Epithelial cell of proximal tubule (primary cell): ENCODE data around the gene RANBP3L. TPM values are rescaled to one million over a fixed set of nuclear protein-coding genes. Genes with fewer than 3 reads are reported as not detected.
"Not testable (repeated sequence)": the region's sequence is repeated elsewhere in the genome, so short reads cannot be mapped to it uniquely, and the experiment has no call there.

Experiments
- DNase-seq: peaks from one replicate; pipeline ENCODE4 v3.0.0-alpha.2; 2011; ENCODE audit warnings: low read depth
- H3K4me3 ChIP-seq: 2 replicates; pipeline ENCODE4 v1.5.1; 2011; ENCODE audit warnings: low read depth, mild to moderate bottlenecking, low read length
- CTCF ChIP-seq: conservative IDR thresholded peaks from 2 replicates; pipeline ENCODE4 v1.5.1; 2012; ENCODE audit warnings: low read depth, mild to moderate bottlenecking, low read length
- total RNA-seq: library from RNA; depleted of rRNA; stranded (reverse); fragments of >200 nt; gene quantifications from 2 replicates; pipeline ENCODE4 v1.2.3, GENCODE V29; 2015

The RANBP3L gene
- total RNA-seq, result not detected in 2 replicates

GRCh38 chr5:36301858-36302603 lies at the start of gene RANBP3L:
TSS of gene RANBP3L (minus strand) at chr5:36301902. CDS start at chr5:36301416, 486 bp downstream.
- H3K4me3 ChIP-seq, result peak within 1 kb of the TSS; percentile 38
- no peak for TF ChIP-seq CTCF
- DNase-seq, result no peak

- no peak for TF ChIP-seq CTCF
- no peak for DNase-seq
- H3K4me3 ChIP-seq, result no peak overlapping the region
Observed at GRCh38 chr5:36346896-36347690, 45.4 kb upstream of the RANBP3L start.

GRCh38 chr5:36344899-36345298 lies 43.2 kb upstream of the RANBP3L start:
- DNase-seq, result no peak
- H3K4me3 ChIP-seq, result no peak overlapping the region
- TF ChIP-seq CTCF, result no peak

- DNase-seq, H3K4me3 ChIP-seq: not testable (repeated sequence)
Observed at GRCh38 chr5:36341720-36342119, 40.0 kb upstream of the RANBP3L start.

- no peak for TF ChIP-seq CTCF
- no peak overlapping the region for H3K4me3 ChIP-seq
- no peak for DNase-seq
Observed at GRCh38 chr5:36337597-36337996, 35.9 kb upstream of the RANBP3L start.

GRCh38 chr5:36334315-36334714 lies 32.6 kb upstream of the RANBP3L start:
- DNase-seq, result no peak
- no peak overlapping the region for H3K4me3 ChIP-seq
- no peak for TF ChIP-seq CTCF

GRCh38 chr5:36332720-36333119 lies 31.0 kb upstream of the RANBP3L start:
- H3K4me3 ChIP-seq, DNase-seq: not testable (repeated sequence)

- TF ChIP-seq CTCF, result no peak
- no peak for DNase-seq
- no peak overlapping the region for H3K4me3 ChIP-seq
Observed at GRCh38 chr5:36325196-36325595, 23.5 kb upstream of the RANBP3L start.
